Fibroblast of villous mesenchyme (primary cell): ENCODE results near the gene CCDC66. TPM values are rescaled to one million over a fixed set of nuclear protein-coding genes. Genes with fewer than 3 reads are reported as not detected.
A peak's percentile ranks its signal among the peaks of the same experiment; 100 is the strongest.

Experiments
- DNase-seq: peaks from one replicate; pipeline ENCODE4 v3.0.0-alpha.2; 2010; ENCODE audit warnings: low read depth
- H3K4me3 ChIP-seq: 2 replicates; pipeline ENCODE4 v1.5.1; 2011; ENCODE audit warnings: low read depth, mild to moderate bottlenecking, low read length
- CTCF ChIP-seq: IDR thresholded peaks from 2 replicates; pipeline ENCODE4 v1.5.1; 2012; ENCODE audit warnings: low read depth, mild to moderate bottlenecking, low read length; ENCODE audit not compliant: insufficient read depth
- total RNA-seq: library from RNA; depleted of rRNA; stranded (reverse); fragments of >200 nt; gene quantifications from 2 replicates; pipeline ENCODE4 v1.2.3, GENCODE V29; 2012

The CCDC66 gene
- total RNA-seq, 1 donor: 29.8 TPM

GRCh38 chr3:56620371-56620770 lies 63.4 kb downstream of the CCDC66 start:
- TF ChIP-seq CTCF: no peak
- DNase-seq: peak; percentile 36
- H3K4me3 ChIP-seq: no peak overlapping the region

GRCh38 chr3:56621681-56622080 lies 64.7 kb downstream of the CCDC66 start:
- no peak for DNase-seq
- TF ChIP-seq CTCF: no peak
- H3K4me3 ChIP-seq: no peak overlapping the region

- H3K4me3 ChIP-seq: no peak overlapping the region
- no peak for DNase-seq
- no peak for TF ChIP-seq CTCF
Observed at GRCh38 chr3:56622381-56622780, 65.4 kb downstream of the CCDC66 start.

DNA sequence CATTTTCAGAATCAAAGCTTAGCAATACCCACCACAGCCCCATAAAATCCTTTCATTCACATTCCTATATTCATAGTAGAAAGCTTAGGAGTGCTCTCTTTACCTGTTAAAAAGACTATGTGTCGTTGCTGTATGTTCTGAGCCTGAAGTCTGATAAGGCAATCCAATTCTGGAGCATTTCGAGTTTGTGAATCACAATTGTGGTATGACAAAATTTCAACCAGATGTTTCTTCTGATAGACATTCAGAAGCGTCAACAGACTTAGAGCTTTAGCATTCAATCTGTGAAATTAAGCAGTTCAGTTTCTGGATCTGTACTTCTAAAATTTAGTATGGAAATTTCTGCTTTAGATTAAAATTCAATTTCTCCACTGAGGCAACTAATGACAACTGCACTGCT lies 67.8 kb downstream of the CCDC66 start:
- DNase-seq: peak; percentile 47
- no peak for TF ChIP-seq CTCF
- H3K4me3 ChIP-seq: no peak overlapping the region

DNA sequence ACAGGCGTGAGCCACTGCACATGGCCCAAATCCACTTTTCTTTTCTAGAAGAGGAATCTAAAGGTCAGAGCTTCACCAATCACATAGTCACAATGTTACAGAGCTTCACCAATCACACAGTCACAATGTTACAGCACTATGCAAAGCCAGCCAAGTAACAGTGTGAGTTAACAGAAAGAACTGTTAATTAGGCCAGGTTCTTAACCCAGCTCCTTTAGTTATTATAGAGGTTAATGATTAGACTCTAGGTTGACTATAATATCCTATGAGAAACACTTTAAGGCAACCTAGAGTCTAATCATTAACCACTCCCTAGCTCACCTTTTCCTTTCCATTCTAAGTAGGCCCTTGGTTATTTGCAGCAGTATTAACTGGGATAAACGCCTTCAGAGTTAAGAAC lies 72.1 kb downstream of the CCDC66 start:
- H3K4me3 ChIP-seq: no peak overlapping the region
- TF ChIP-seq CTCF: no peak
- DNase-seq: no peak

DNA sequence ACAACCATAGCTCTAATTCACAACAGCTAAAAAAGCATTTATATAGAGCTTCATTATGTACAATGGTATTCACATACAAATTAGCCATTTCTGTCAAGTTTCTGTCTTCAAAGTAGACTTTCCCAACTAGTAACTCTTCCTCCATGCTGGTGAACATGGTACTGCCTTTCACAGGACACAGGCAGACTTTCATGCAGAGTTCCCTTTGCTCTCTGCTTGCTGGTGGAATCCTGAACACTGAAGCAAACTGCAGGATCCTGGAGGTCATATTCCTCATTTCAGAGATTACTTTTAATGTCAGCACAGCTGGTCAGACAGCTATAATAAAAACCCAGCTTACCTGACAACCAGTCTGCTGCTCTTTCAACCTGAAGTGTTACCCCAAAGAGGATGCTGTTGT lies 72.5 kb downstream of the CCDC66 start:
- H3K4me3 ChIP-seq: no peak overlapping the region
- no peak for DNase-seq
- no peak for TF ChIP-seq CTCF

DNA sequence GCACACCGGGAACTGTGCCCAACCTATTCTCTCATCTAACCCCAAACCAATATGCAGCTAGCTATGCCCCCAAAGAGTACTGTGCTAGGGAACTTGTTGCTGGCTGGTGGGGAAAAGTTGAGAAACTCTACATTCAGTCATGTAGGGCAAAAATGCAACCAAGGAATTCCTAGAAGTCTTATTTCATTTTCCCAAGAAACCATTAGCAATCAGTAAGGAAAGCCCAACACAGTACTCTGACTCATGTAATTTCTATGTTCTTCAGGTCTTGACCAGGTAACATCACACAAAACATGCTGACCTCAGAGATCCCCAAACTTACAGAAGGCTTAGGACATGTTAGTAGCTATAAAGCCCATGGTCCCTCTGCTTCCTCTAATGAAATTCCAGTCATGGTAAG lies 74.0 kb downstream of the CCDC66 start:
- no peak overlapping the region for H3K4me3 ChIP-seq
- TF ChIP-seq CTCF: no peak
- no peak for DNase-seq
